Stimulated activated CD4-positive, alpha-beta T cell treated with anti-CD3 and anti-CD28 coated beads, TNF-alpha, amount 100 ng/mL, for 1 hour (primary cell): ENCODE data around the gene RER1.

Experiments
- DNase-seq, 3 donors: peaks; one replicate each; pipeline ENCODE4 v3.0.0-alpha.2; 2020; ENCODE audit warnings: low read depth in 3 of 3, low spot score in 1 of 3

Gene RER1

GRCh38 chr1:2405588-2406295 lies 14.1 kb downstream of the RER1 start:
- DNase-seq = no peak

GRCh38 chr1:2406451-2407041 lies 14.9 kb downstream of the RER1 start:
- no peak for DNase-seq

GRCh38 chr1:2407166-2407990 lies 15.7 kb downstream of the RER1 start:
- DNase-seq = no peak

GRCh38 chr1:2407991-2408275 lies 16.3 kb downstream of the RER1 start:
- DNase-seq = no peak

GRCh38 chr1:2408456-2408855 lies 16.8 kb downstream of the RER1 start:
- no peak for DNase-seq

- DNase-seq = no peak
Observed at GRCh38 chr1:2408859-2409276, 17.2 kb downstream of the RER1 start.

- DNase-seq = no peak
Observed at GRCh38 chr1:2409745-2410144, 18.1 kb downstream of the RER1 start.

- peak in 1 of 3 donors; percentile 32 for DNase-seq
Observed at GRCh38 chr1:2411801-2412394, 20.3 kb downstream of the RER1 start.

- DNase-seq = peak; percentile 96 to 99 (median 98)
Observed at GRCh38 chr1:2412395-2412772, 20.7 kb downstream of the RER1 start, which contains the start of gene PEX10. TSS of gene PEX10 (minus strand) at chr1:2412564. CDS start at chr1:2412502, 62 bp downstream.

- DNase-seq = no peak
Observed at GRCh38 chr1:2412773-2413494, 21.3 kb downstream of the RER1 start.

- DNase-seq = no peak
Observed at GRCh38 chr1:2413495-2414296, 22.1 kb downstream of the RER1 start.

- DNase-seq = peak; percentile 42 to 71 (median 67)
Observed at GRCh38 chr1:2414297-2414958, 22.8 kb downstream of the RER1 start.

GRCh38 chr1:2415337-2415736 lies 23.7 kb downstream of the RER1 start:
- no peak for DNase-seq

- DNase-seq = no peak
Observed at GRCh38 chr1:2415801-2416208, 24.2 kb downstream of the RER1 start.

- DNase-seq = no peak
Observed at GRCh38 chr1:2416403-2416802, 24.8 kb downstream of the RER1 start.

- no peak for DNase-seq
Observed at GRCh38 chr1:2417083-2417832, 25.6 kb downstream of the RER1 start.

GRCh38 chr1:2417833-2418225 lies 26.2 kb downstream of the RER1 start:
- no peak for DNase-seq

- no peak for DNase-seq
Observed at GRCh38 chr1:2418791-2419320, 27.2 kb downstream of the RER1 start.

GRCh38 chr1:2419416-2419815 lies 27.8 kb downstream of the RER1 start:
- DNase-seq = no peak
